AG04450 (cell line): Measurements from ENCODE around the gene SPINT2. TPM values are rescaled to one million over a fixed set of nuclear protein-coding genes. Genes with fewer than 3 reads are reported as not detected.

ENCODE experiments used
- CTCF ChIA-PET: fragments of 300-600, 350-600 bp; formaldehyde crosslinking; extraction: SDS; loops from one replicate; lab custom pipeline; 2022; ENCODE audit warnings: antibody characterized with exemption, inconsistent platforms; lab: Charles Lee
- POLR2A ChIA-PET: fragments of 350-600 bp; formaldehyde crosslinking; extraction: SDS; loops from one replicate; lab custom pipeline; 2021; ENCODE audit warnings: antibody characterized with exemption, inconsistent platforms; lab: Yijun Ruan, JAX
- DNase-seq: peaks from one replicate; pipeline ENCODE4 v3.0.0-alpha.2; 2011; ENCODE audit warnings: low read depth, low spot score
- H3K27ac ChIP-seq: one replicate; pipeline ENCODE4 v1.5.1; 2012; ENCODE audit warnings: low read depth, low read length, control low read depth
- H3K27me3 ChIP-seq: one replicate; pipeline ENCODE4 v1.6.0; 2012; ENCODE audit warnings: low read length; ENCODE audit not compliant: control insufficient read depth, insufficient read depth
- H3K4me3 ChIP-seq: 2 replicates; pipeline ENCODE4 v1.5.1; 2011; ENCODE audit warnings: mild to moderate bottlenecking, low read depth, low read length, control low read depth
- H3K9me3 ChIP-seq: 2 replicates; pipeline ENCODE4 v1.5.1; 2012; ENCODE audit warnings: low read length; ENCODE audit not compliant: control insufficient read depth, insufficient read depth
- CTCF ChIP-seq: IDR thresholded peaks from 2 replicates; pipeline ENCODE4 v1.5.1; 2011; ENCODE audit warnings: low read depth, low read length, control low read depth, inconsistent platforms
- polyA plus RNA-seq: library from polyadenylated mRNA; depleted of rRNA; stranded (reverse); fragments of >200 nt; gene quantifications from 2 replicates; pipeline ENCODE4 v1.2.3, GENCODE V29; 2011

The SPINT2 gene
- polyA plus RNA-seq, 1 experiment, result 1.8 TPM

GRCh38 chr19:38298821-38299680 lies 34.7 kb downstream of the SPINT2 start:
- H3K27me3 ChIP-seq, result no peaks in the 10 kb centered on the region
- ChIA-PET POLR2A (interaction anchor here (1.2 kb wide), 1 partner anchor 9 kb away, joined by 4 read pairs; no protein-coding TSS in a partner anchor), CTCF (interaction anchor here (0.6 to 1.5 kb wide), 3 partner anchors 9 to 55 kb away, joined by 3 to 6 read pairs (median 3); no protein-coding TSS in a partner anchor)
- peak overlapping the region; percentile 61 for H3K27ac ChIP-seq
- H3K4me3 ChIP-seq, result no peak overlapping the region
- TF ChIP-seq CTCF, result no peak
- DNase-seq, result peak; percentile 10
- no peaks in the 10 kb centered on the region; the same call in 1 of the 2 replicates for H3K9me3 ChIP-seq

- ChIA-PET CTCF (interaction anchor here (0.7 to 1.2 kb wide), 2 partner anchors 60 to 91 kb away, joined by 3 to 6 read pairs; no protein-coding TSS in a partner anchor), POLR2A (interaction anchor here (1.3 kb wide), 1 partner anchor 13 kb away, joined by 3 read pairs; no protein-coding TSS in a partner anchor)
- Histone ChIP-seq H3K9me3 (no peaks in the 10 kb centered on the region; the same call in 1 of the 2 replicates), H3K27me3 (no peaks in the 10 kb centered on the region), H3K4me3 (no peak within 1 kb of the TSS), H3K27ac (no peak within 1 kb of the TSS)
- no peak for DNase-seq
- TF ChIP-seq CTCF, result no peak
Measured at GRCh38 chr19:38303517-38304351, 39.4 kb downstream of the SPINT2 start, which contains the start of gene C19orf33. Gene C19orf33, plus strand, starts transcription at chr19:38304251. Its CDS starts 11 bp downstream, at chr19:38304262.

DNA sequence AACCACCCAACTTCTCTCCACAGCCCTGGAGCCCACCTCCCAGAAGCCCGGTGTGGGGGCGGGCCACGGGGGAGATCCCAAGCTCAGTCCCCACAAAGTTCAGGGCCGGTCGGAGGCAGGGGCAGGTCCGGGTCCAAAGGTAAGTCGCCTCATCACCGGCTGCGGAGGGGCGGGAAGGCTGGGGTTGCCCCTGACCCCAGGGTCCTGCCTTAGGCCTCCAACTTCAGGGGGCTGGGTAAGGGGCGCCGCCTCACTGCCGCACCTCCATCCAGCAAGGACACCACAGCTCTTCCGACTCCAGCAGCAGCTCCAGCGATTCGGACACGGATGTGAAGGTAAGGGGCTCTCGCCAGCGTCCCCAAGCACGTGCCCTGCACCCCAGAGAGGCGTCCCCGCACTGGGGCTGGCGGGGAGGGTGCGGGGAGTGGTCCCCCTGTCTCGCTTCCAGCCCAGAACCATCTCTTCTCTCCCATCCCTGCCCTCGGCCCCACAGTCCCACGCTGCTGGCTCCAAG lies 40.0 kb downstream of the SPINT2 start:
- Histone ChIP-seq H3K4me3 (no peak overlapping the region), H3K27ac (no peak overlapping the region), H3K9me3 (no peaks in the 10 kb centered on the region; the same call in 1 of the 2 replicates), H3K27me3 (no peaks in the 10 kb centered on the region)
- CTCF ChIA-PET, result interaction anchor here (1.2 kb wide), 1 partner anchor 61 kb away, joined by 6 read pairs; no protein-coding TSS in a partner anchor
- POLR2A ChIA-PET, result interaction anchor here (1.3 kb wide), 1 partner anchor 14 kb away, joined by 3 read pairs; no protein-coding TSS in a partner anchor
- no peak for DNase-seq
- no peak for TF ChIP-seq CTCF

GRCh38 chr19:38304866-38305429 lies 40.6 kb downstream of the SPINT2 start:
- H3K4me3 ChIP-seq, result no peak overlapping the region
- TF ChIP-seq CTCF, result no peak
- DNase-seq, result no peak
- no peaks in the 10 kb centered on the region; the same call in 1 of the 2 replicates for H3K9me3 ChIP-seq
- no peak overlapping the region for H3K27ac ChIP-seq
- CTCF ChIA-PET, result no interaction called here
- no peaks in the 10 kb centered on the region for H3K27me3 ChIP-seq
- POLR2A ChIA-PET, result no interaction called here
